T-helper 1 cell treated with Interleukin-12 subunit alpha and Interleukin-12 subunit beta and Interleukin-4 antibody, amounts not matched to agents 30 ng/mL and 1 ng/mL, for 36 hours (primary cell): ENCODE measurements around the gene BDH2. TPM values are rescaled to one million over a fixed set of nuclear protein-coding genes. Genes with fewer than 3 reads are reported as not detected.

ENCODE experiments used
- intact Hi-C: fragments of 100-400 bp; cut with micrococcal nuclease; formaldehyde crosslinking; loops from one replicate; pipeline ENCODE4 v1.15.1; 2024
- total RNA-seq: library from RNA; stranded (reverse); gene quantifications from 2 replicates; pipeline ENCODE4 v1.2.3, GENCODE V29; 2022

BDH2 gene
- total RNA-seq, 1 donor from 2014 or later, result 13.9 TPM

- intact Hi-C loops, result no loop called here
Observed at GRCh38 chr4:103086551-103086950, 13.1 kb downstream of the BDH2 start.

- intact Hi-C loops, result loop anchor here (1.0 kb wide), 1 partner anchor 8 kb away; no protein-coding TSS in a partner anchor
Observed at GRCh38 chr4:103085555-103086196, 14.0 kb downstream of the BDH2 start.

DNA sequence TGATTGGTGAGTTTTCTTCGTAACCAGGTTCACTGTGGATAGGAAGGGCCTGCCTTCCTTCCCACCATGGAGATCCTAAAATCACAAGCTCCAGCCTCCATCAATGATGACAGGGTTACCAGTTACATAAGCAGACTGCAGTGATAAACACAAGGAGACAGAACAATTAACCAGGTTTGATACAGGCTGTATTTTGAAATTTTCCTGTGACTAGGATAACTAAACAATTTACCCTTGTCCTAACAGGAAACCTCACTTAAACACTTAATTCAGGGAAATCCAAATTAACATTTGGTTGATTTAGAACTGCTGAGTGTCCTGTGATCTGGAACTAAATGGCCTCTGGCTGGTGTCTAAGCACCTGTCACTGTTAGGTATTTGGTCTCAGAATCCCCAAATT is 20.0 kb downstream of the BDH2 start:
- intact Hi-C loops, result loop anchor here (5.0 kb wide), 1 partner anchor 1732 kb away; the partner anchor contains the start of gene PPP3CA

DNA sequence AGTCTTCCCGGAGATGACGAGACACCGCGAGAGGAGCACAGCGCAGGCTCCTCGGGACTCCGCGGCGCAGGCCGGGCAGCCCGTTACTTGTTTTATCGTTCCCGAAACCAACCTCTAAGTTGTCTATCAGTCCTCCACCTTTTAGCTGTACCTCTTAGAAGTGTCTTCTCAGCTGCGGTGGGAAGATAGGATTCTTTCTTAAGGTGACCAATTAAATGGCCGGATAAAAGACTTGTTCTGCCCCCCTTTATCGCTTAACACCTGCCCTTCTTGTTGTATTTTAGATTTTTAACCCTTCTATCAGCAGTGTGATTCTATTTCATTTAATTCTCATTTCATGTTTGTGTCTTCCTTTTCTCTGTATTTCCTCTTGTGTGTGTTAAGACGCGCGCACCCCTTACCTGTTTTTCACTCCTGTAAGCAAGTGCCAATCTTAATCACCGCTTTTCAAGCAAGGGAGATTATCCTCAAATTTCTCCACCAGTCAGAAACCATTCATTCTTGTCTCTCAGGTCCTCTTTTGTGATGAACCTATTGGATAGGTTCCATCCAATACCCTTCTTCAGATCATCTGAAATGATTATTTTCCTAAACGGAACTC is 22.8 kb downstream of the BDH2 start, which contains the start of gene SLC9B2:
SLC9B2 (minus strand) TSS at position 15 of the 601 bp plus-strand sequence. CDS start 9,211 bp downstream, outside the sequence.
- intact Hi-C loops, result loop anchor here (1.0 to 5.0 kb wide), 11 partner anchors 8 to 1730 kb away; partner anchors contain the start of genes BDH2, CENPE, NFKB1 and PPP3CA

- intact Hi-C loops, result loop anchor here (1.0 to 5.0 kb wide), 13 partner anchors 15 to 1729 kb away; partner anchors contain the start of genes BDH2, CENPE, CISD2 and NFKB1
Observed at GRCh38 chr4:103075894-103076746, 23.5 kb downstream of the BDH2 start.

DNA sequence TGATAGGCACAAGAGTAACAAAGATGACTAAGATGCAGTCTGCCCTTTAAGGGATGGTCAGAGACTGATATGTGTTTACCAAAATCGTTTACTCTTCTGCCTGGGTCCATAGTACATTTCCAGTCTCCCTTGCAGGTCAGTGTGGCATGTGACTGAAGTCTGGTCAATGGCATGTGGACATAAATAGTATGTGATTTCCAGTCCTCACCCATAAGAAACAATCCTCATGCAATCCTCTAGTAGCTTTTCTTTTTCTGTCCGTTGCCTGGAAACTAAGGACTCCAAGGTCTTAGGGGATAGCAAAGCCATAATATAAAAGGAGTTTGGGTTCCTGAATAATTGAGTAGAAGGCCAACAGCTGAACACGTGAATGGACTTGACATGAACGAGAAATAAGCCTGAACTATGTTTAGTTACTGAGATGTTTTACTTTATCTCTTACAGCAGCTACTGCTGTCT is 24.2 kb downstream of the BDH2 start:
- intact Hi-C loops, result loop anchor here (1.0 to 5.0 kb wide), 5 partner anchors 24 to 1728 kb away; partner anchors contain the start of genes CISD2 and PPP3CA

DNA sequence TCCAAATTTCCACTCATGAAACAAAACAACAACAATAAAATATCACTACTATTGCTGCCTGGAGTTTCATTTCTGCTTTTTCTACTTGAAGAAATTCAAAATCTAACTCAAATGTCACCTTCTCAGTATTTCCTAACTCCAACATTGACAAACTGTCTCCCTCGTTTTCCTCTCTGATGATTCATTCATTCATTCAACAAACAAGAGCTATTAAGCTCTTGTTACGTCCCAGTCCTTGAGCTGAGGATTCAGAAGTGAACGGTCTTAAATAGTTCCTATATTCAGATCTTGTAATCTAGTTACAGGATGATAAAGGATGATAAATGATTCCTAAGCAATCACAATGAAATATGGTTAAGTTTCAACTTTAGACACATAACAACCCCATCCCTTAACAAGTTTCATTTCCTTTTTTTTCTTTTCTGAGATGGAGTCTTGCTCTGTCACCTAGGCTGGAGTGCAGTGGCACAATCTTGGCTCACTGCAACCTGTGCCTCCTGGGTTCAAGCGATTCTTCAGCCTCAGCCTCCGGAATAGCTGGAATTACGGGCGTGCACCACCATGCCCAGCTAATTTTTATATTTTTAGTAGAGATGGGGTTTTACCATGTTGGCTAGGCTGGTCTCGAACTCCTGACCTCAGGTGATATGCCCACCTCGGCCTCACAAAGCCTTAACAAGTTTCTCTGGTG is 24.7 kb downstream of the BDH2 start:
- intact Hi-C loops, result loop anchor here (1.0 to 5.0 kb wide), 5 partner anchors 24 to 1728 kb away; partner anchors contain the start of genes CISD2 and PPP3CA

DNA sequence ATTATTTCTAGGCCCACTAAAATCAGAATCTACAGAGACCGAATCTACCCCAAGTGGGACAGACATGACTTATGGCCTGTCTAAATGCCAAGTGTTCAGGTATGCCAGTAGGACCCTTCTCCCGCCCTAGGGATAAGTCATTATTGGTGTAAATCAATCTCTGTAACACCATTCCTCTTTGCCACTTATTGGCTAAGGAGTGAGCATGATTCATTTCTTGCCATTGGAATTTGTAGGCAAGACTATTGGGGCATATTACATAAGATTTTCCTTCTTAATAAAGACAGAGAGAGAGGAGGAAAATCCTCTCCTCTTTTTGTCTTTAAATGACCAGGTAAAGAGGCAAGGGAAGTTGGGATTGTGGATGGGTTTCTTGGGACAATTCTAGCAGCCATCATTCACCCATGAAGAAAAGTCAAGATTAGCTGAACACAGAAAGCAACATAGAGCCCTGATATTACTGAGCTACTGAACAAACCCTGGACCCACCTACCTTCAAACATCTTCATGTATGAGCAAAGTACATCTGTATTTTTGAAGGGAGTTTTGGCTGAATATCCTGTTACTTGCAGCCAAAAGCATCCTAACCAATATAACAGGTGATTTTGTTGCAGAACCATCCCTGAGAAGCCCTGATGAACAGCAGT is 25.7 kb downstream of the BDH2 start:
- intact Hi-C loops, result no loop called here

DNA sequence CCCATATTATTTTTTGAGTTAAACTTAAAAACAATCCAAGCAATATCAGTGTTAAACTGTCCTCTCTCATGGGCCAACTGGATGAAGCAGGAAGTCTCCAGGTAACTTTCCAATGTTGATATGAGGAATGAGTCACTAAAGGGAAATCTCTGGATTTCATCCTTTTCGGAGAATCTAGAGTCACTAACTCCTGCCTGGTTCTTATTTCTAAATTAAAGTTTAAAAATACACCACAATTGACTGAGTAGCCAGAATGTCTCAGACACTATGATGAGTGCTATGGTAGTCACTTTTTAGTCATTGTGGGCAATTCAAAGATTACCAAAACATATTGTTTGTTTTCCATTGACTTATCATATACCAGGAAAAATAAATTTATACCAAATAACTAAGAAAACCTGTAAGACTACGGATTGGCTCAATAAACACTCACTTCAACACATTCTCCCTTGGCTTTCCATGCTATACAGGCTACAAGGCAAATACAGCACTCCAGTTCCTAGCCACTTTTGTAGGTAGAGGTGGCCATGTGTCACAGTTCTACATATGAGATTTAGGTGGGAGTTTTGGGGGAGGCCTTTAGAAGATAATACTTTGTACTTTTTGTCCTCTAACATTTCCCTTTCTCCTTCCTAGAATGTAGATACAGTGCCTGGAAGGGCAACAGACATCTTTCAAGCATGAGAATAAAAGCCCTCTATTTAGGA is 31.6 kb downstream of the BDH2 start:
- intact Hi-C loops, result no loop called here

- intact Hi-C loops, result no loop called here
Observed at GRCh38 chr4:103060453-103061148, 39.0 kb downstream of the BDH2 start.

DNA sequence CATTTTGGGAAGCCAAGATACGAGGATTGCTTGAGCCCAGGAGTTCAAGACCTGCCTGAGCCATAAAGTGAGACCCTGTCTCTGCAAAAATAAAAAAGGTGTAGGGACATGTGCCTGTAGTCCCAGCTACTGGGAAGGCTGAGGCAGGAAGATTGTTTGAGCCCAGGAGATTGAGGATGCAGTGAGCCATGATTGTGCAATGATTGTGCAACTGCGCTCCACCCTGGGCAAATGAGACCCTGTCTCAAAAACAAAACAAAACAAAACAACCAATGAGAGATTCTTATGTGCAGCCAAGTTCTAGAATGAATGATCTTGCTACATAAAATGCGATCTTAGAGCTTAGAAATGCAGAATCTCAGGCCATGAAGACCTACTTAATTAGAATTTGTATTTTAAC is 45.6 kb downstream of the BDH2 start:
- intact Hi-C loops, result no loop called here

- intact Hi-C loops, result no loop called here
Observed at GRCh38 chr4:103052779-103053178, 46.9 kb downstream of the BDH2 start.

DNA sequence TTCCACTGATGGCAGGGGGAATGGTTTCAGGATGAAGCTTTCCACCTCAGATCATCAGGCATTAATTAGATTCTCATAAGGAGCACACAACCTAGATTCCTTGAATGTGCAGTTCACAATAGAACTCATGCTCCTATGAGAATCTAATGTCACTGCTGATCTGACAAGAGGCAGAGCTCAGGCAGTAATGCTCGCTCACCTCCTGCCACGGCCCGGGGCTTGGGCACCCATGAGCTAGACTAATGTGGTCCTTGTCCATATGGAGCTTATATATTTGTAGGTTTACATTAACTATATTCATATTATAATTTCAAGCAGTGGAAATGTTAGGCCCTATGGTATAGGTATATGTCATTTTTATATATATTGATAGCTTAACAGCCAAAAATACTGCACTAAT is 47.5 kb downstream of the BDH2 start:
- intact Hi-C loops, result no loop called here

DNA sequence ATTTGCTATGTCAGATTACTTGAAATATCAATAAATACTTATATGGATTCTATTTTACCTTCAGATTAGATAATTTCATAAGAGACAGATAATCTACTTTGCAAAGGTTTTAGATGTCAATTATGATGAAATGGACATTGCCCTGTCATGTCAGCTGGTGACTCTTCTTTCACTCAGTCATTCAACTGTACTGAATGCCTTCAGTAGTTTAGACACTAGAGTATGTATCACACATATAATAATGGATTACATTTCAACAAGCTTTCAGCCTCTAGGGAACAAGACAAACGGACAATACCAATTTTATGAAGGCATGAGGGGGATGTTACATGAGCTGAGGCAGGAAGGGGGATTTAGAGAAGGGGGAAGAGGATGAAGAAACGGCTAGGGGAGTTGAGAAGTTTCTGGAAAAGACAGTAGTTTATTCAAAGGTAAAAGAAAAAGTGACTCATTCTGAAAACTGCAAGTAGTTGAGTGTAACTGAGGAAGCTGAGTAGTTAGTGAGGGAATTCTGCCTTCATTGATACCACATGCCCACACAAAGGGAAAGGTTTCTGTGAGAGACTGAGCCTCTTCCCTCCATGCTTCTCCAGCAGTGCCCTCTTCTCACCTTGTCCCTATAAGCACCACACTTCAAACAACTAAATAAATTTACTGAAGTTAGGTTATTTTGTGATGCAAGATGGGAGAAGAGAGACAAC is 48.7 kb downstream of the BDH2 start:
- intact Hi-C loops, result loop anchor here (1.0 kb wide), 1 partner anchor 24 kb away; no protein-coding TSS in a partner anchor

GRCh38 chr4:103046416-103047290 is 53.0 kb downstream of the BDH2 start:
- intact Hi-C loops, result loop anchor here (1.0 kb wide), 3 partner anchors 29 to 53 kb away; partner anchors contain the start of gene BDH2

GRCh38 chr4:103044183-103044582 is 55.5 kb downstream of the BDH2 start:
- intact Hi-C loops, result no loop called here

- intact Hi-C loops, result no loop called here
Observed at GRCh38 chr4:103036169-103036568, 63.5 kb downstream of the BDH2 start.
